ENCODE results near the gene C3orf70.

- TF ChIP-seq CTCF (tag by site-specific recombination; IDR thresholded peaks at IDR 0.05) = no peak
- no peak for TF ChIP-seq PRDM10 (tag by site-specific recombination; IDR thresholded peaks at IDR 0.05)
- no peak for TF ChIP-seq HOXA7 (CRISPR knock-in tag; IDR thresholded peaks at IDR 0.05; ENCODE audit: borderline replicate concordance)
- no peak for TF ChIP-seq YY1 (tag by site-specific recombination; IDR thresholded peaks at IDR 0.05)
- no peak for TF ChIP-seq GLIS2 (tag by site-specific recombination; IDR thresholded peaks at IDR 0.05)
- no peak for TF ChIP-seq ZNF514 (tag by site-specific recombination; IDR thresholded peaks at IDR 0.05)
- no peak for TF ChIP-seq ZNF354C (tag by site-specific recombination; IDR thresholded peaks at IDR 0.05; ENCODE audit: borderline replicate concordance, low read depth)
- no peak for TF ChIP-seq KLF16 (tag by site-specific recombination; IDR thresholded peaks at IDR 0.05)
- no peak for TF ChIP-seq ZNF558 (tag by site-specific recombination; IDR thresholded peaks at IDR 0.05)
These were observed 92.2 kb downstream of the C3orf70 start for GRCh38 chr3:185060655-185061054.

Data from HEK293 (cell line).